K562 (cell line): Measurements from ENCODE around the gene PARP1. TPM values are rescaled to one million over a fixed set of nuclear protein-coding genes. Genes with fewer than 3 reads are reported as not detected.

Experiments used
- ATAC-seq: fragments of 200-7000 bp; cut with Tn5 transposase; 3 replicates; pipeline ENCODE4 v1.9.1; 2020; ENCODE audit warnings: moderate library complexity
- BruUV-seq: library from RNA; stranded (reverse); fragments of 400-500 nt; replicated peaks from 2 replicates; lab custom pipeline; 2021; lab: Mats Ljungman, UMichigan
- CTCF ChIA-PET: fragments of 300-600 bp; formaldehyde crosslinking; extraction: SDS; loops from one replicate; lab custom pipeline; 2021; ENCODE audit warnings: low intra/inter-chr PET ratio; lab: Yijun Ruan, JAX
- POLR2A ChIA-PET: fragments of 300-600, 350-650 bp; sonication (Branson Sonifier 250); formaldehyde crosslinking; extraction: SDS; loops from one replicate; lab custom pipeline; 2021; ENCODE audit warnings: antibody characterized with exemption, inconsistent platforms; lab: Yijun Ruan, JAX
- DNase-seq, 4 experiments: peaks; one replicate each; pipeline versions ENCODE4 v3.0.0 to v3.0.0-alpha.2; 2011 to 2018; ENCODE audit warnings: low spot score in 3 of 4, mixed read lengths in 3 of 4; ENCODE audit errors: extremely low read depth in 1 of 4
- FAIRE-seq: peaks from 2 replicates; lab custom pipeline; 2011; peaks lifted over from hg19 to GRCh38; lab: Jason Lieb, UNC
- H2AFZ ChIP-seq: 2 replicates; pipeline ENCODE4 v1.6.0; 2011; ENCODE audit warnings: low read depth, low read length, control low read depth, inconsistent platforms
- H3K27ac ChIP-seq: fragments of 200-600 bp; 3 replicates; pipeline ENCODE4 v1.8.0; 2011; ENCODE audit warnings: low read depth, mild to moderate bottlenecking, control low read depth, inconsistent platforms, low read length, moderate library complexity, mixed read lengths; ENCODE audit errors: extremely low read depth
- H3K27me3 ChIP-seq, 2 experiments: fragments of 300-600 bp in 1 of 2; 2 replicates in 1 of 2; 3 replicates in 1 of 2; pipeline versions ENCODE4 v1.6.0 to v1.8.0; 2011; ENCODE audit warnings: inconsistent platforms in 2 of 2, low read length in 2 of 2, mild to moderate bottlenecking in 1 of 2, mixed read lengths in 1 of 2, moderate library complexity in 1 of 2; ENCODE audit not compliant: control insufficient read depth in 2 of 2, insufficient read depth in 2 of 2
- H3K36me3 ChIP-seq: fragments of 300-600 bp; 3 replicates; pipeline ENCODE4 v1.8.0; 2011; ENCODE audit warnings: mild to moderate bottlenecking, low read length, inconsistent platforms; ENCODE audit not compliant: control insufficient read depth, insufficient read depth
- H3K4me1 ChIP-seq, 2 experiments: fragments of 200-600 bp in 1 of 2; replicated peaks in 1 of 2; 2 replicates in 1 of 2; 3 replicates in 1 of 2; pipeline versions ENCODE4 v1.5.1 to v1.8.0; 2011; ENCODE audit warnings: inconsistent platforms in 2 of 2, low read length in 2 of 2, mild to moderate bottlenecking in 1 of 2, mixed read lengths in 1 of 2, moderate library complexity in 1 of 2; ENCODE audit not compliant: control insufficient read depth in 2 of 2, insufficient read depth in 2 of 2
- H3K4me2 ChIP-seq: 2 replicates; pipeline ENCODE4 v1.6.1; 2011; ENCODE audit warnings: low read length, control low read depth, inconsistent platforms, mixed read lengths; ENCODE audit not compliant: insufficient read depth
- H3K4me3 ChIP-seq: fragments of 200-600 bp; sonication (generic), shearing (Covaris generic); 2 replicates; pipeline ENCODE4 v1.5.1; 2016; ENCODE audit warnings: control low read depth, inconsistent platforms
- H3K79me2 ChIP-seq: fragments of 200-600 bp; 3 replicates; pipeline ENCODE4 v1.8.0; 2011; ENCODE audit warnings: low read length, inconsistent platforms; ENCODE audit not compliant: control insufficient read depth, insufficient read depth
- H3K9ac ChIP-seq, 2 experiments: 2 replicates each; pipeline versions ENCODE4 v1.6.0 to v1.6.1; 2011; ENCODE audit warnings: low read depth in 2 of 2, low read length in 2 of 2, control low read depth in 1 of 2, inconsistent platforms in 1 of 2, mild to moderate bottlenecking in 1 of 2, mixed read lengths in 1 of 2; ENCODE audit not compliant: insufficient read depth in 1 of 2
- H3K9me1 ChIP-seq: one replicate; pipeline ENCODE4 v1.6.0; 2011; ENCODE audit warnings: inconsistent platforms, mild to moderate bottlenecking, low read length, moderate library complexity; ENCODE audit not compliant: control insufficient read depth, insufficient read depth
- H3K9me3 ChIP-seq: replicated peaks from 2 replicates; pipeline ENCODE4 v1.5.1; 2011; ENCODE audit warnings: low read depth, low read length, inconsistent platforms; ENCODE audit not compliant: control insufficient read depth, insufficient read depth
- H4K20me1 ChIP-seq: replicated peaks from 2 replicates; pipeline ENCODE4 v1.6.1; 2011; ENCODE audit warnings: low read length, inconsistent platforms, mixed read lengths; ENCODE audit not compliant: control insufficient read depth, insufficient read depth
- BHLHE40 ChIP-seq: IDR thresholded peaks from 2 replicates; pipeline ENCODE4 v1.6.1; 2011; ENCODE audit warnings: low read length, improper control_type of control experiment
- DDX20 ChIP-seq: fragments of 450-650 bp; IDR thresholded peaks from 2 replicates; pipeline ENCODE4 v1.6.1; 2016; ENCODE audit warnings: missing genetic modification characterization, low read depth, mild to moderate bottlenecking, missing compliant biosample characterization, moderate library complexity
- GTF3C2 ChIP-seq: IDR thresholded peaks from 3 replicates; pipeline ENCODE4 v1.6.1; 2011; ENCODE audit warnings: borderline replicate concordance, mild to moderate bottlenecking, moderate library complexity; ENCODE audit not compliant: insufficient read length; ENCODE audit errors: extremely low read depth
- KLF16 ChIP-seq: IDR thresholded peaks from 2 replicates; pipeline ENCODE4 v1.6.1; 2016; ENCODE audit warnings: antibody characterized with exemption
- LARP7 ChIP-seq: fragments of 450-650 bp; IDR thresholded peaks from 2 replicates; pipeline ENCODE4 v1.6.1; 2016
- POLR2A ChIP-seq: fragments of 450-650 bp; conservative IDR thresholded peaks from 2 replicates; pipeline ENCODE4 v1.6.1; 2016
- RHOXF2B ChIP-seq: fragments of 250-450 bp; sonication (Bioruptor Pico); conservative IDR thresholded peaks from 2 replicates; pipeline ENCODE4 v1.5.1; 2021
- SP1 ChIP-seq: sonication (generic); formaldehyde crosslinking; IDR thresholded peaks from 2 replicates; pipeline ENCODE4 v1.8.1; 2022; ENCODE audit warnings: mild to moderate bottlenecking, missing genetic modification reagents
- ZBTB1 ChIP-seq: sonication (generic); formaldehyde crosslinking; IDR thresholded peaks from 2 replicates; pipeline ENCODE4 v1.8.1; 2023; ENCODE audit warnings: missing genetic modification reagents, low read depth, mild to moderate bottlenecking, borderline replicate concordance
- ZHX1 ChIP-seq: fragments of 150-350 bp; conservative IDR thresholded peaks from 2 replicates; pipeline ENCODE4 v1.6.1; 2014; ENCODE audit warnings: low read length
- WGBS: fragments of 100-300 bp; shearing (Covaris generic); methylation state at CpG from one replicate; pipeline ENCODE4 v1.1.6; 2016; ENCODE audit warnings: low coverage, mixed read lengths; ENCODE audit not compliant: insufficient coverage; ENCODE audit errors: missing lambda C conversion rate; 5-methylcytosine and 5-hydroxymethylcytosine counted together
- in situ Hi-C: fragments of 300-500 bp; cut with MboI; formaldehyde crosslinking; loops from 4 replicates; pipeline ENCODE4 v1.15.0; 2018; ENCODE audit warnings: inconsistent platforms, mixed read lengths
- intact Hi-C: fragments of 100-400 bp; cut with micrococcal nuclease; formaldehyde crosslinking; loops from 2 replicates; pipeline ENCODE4 v1.14.2; 2022
- polyA plus RNA-seq, 8 experiments: library from polyadenylated mRNA; depleted of rRNA in 4 of 8; stranded (reverse) in 5 of 8; unstranded in 3 of 8; fragments of >200 nt; fragmentation: Nextera tagmentation in 2 of 8; fragmentation: Illumina TruSeq in 1 of 8; extraction: Ambion mirVana in 2 of 8; extraction: Trizol in 1 of 8; gene quantifications; 2 replicates each; pipeline versions ENCODE4 v1.2.1 to v1.2.3, GENCODE V29; 2011 to 2014; ENCODE audit warnings: inconsistent platforms in 1 of 8, missing spikeins in 1 of 8
- total RNA-seq, 7 experiments: library from RNA; depleted of rRNA in 6 of 7; stranded (reverse); fragments of >200 nt in 6 of 7; fragmentation: Illumina TruSeq in 2 of 7; extraction: Trizol in 2 of 7; gene quantifications; 2 replicates each; pipeline versions ENCODE4 v1.2.1 to v1.2.3, GENCODE V29; 2011 to 2021; ENCODE audit warnings: low replicate concordance in 1 of 7

The PARP1 gene
- total and polyA plus RNA-seq, 9 of the 15 experiments (the other 6 are each of a cell fraction or from before 2014, with no cell fraction given), result 121 to 306 (median 250) TPM

- no TSS peak for BruUV-seq
- ATAC-seq (no peak), DNase-seq (no peak), FAIRE-seq (no peak)
- 4% methylated on average over 6 of the region's 6 CpGs for WGBS
- Histone ChIP-seq H4K20me1 (no peaks in the 10 kb centered on the region), H3K4me1 (peaks cover 0 to 6% of the 10 kb centered on the region in 2 experiments; a peak in 2 of 5 replicates), H2AFZ (no peak overlapping the region), H3K27ac (no peak overlapping the region), H3K4me2 (no peak overlapping the region), H3K79me2 (no peaks in the 10 kb centered on the region), H3K4me3 (no peak overlapping the region), H3K36me3 (no peaks in the 10 kb centered on the region), H3K9me3 (no peaks in the 10 kb centered on the region), H3K9me1 (no peaks in the 10 kb centered on the region), H3K9ac (no peak overlapping the region), H3K27me3 (peaks cover 20 to 44% of the 10 kb centered on the region in 2 experiments)
- POLR2A ChIA-PET, result interaction anchor here (0.8 kb wide), 1 partner anchor 152 kb away, joined by 3 read pairs; no protein-coding TSS in a partner anchor
- in situ Hi-C loops (no loop called here), intact Hi-C loops (no loop called here)
- CTCF ChIA-PET, result no interaction called here
- no peak for TF ChIP-seq KLF16
- TF ChIP-seq BHLHE40, result no peak
- TF ChIP-seq ZHX1, result no peak
- TF ChIP-seq SP1 (CRISPR knock-in tag), result no peak
- no peak for TF ChIP-seq GTF3C2
- TF ChIP-seq ZBTB1, result no peak
- TF ChIP-seq POLR2A, result no peak
- no peak for TF ChIP-seq DDX20 (tag)
- no peak for TF ChIP-seq RHOXF2B (CRISPR knock-in tag)
- TF ChIP-seq LARP7, result no peak
Measured at GRCh38 chr1:226417350-226417749, 9.5 kb upstream of the PARP1 start.
